ENCODE data around the gene KLHL15.
A peak's percentile ranks its signal among the peaks of the same experiment; 100 is the strongest.
"Not testable (repeated sequence)": the region's sequence is repeated elsewhere in the genome, so short reads cannot be mapped to it uniquely, and the experiment has no call there.

KLHL15 gene

GRCh38 chrX:24027086-24027485, at the start of gene KLHL15:
Gene KLHL15, minus strand, starts transcription at chrX:24027186. Its CDS starts 20,493 bp downstream, at chrX:24006693.
- DNase-seq = no peak

GRCh38 chrX:24069877-24070276, 42.9 kb upstream of the KLHL15 start:
- no peak for DNase-seq

DNA sequence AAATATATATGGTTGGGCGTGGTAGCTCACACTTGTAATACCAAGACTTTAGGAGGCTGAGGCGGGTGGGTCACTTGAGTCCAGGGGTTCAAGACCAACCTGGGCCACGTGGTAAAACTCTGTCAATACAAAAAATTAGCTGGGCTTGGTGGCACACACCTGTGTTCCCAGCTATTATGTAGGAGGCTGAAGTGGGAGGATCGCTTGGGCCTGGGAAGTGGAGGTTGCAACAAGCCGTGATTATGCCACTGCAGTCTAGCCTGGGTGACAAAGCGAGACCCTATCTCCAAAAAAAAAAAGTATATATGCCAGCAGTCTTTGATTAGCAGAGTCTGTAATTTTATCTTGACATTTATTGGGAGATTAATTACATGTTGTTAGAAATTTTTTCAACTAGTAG, 36.5 kb upstream of the KLHL15 start:
- DNase-seq = no peak

GRCh38 chrX:24055043-24055356, 28.0 kb upstream of the KLHL15 start:
- no peak for DNase-seq

DNA sequence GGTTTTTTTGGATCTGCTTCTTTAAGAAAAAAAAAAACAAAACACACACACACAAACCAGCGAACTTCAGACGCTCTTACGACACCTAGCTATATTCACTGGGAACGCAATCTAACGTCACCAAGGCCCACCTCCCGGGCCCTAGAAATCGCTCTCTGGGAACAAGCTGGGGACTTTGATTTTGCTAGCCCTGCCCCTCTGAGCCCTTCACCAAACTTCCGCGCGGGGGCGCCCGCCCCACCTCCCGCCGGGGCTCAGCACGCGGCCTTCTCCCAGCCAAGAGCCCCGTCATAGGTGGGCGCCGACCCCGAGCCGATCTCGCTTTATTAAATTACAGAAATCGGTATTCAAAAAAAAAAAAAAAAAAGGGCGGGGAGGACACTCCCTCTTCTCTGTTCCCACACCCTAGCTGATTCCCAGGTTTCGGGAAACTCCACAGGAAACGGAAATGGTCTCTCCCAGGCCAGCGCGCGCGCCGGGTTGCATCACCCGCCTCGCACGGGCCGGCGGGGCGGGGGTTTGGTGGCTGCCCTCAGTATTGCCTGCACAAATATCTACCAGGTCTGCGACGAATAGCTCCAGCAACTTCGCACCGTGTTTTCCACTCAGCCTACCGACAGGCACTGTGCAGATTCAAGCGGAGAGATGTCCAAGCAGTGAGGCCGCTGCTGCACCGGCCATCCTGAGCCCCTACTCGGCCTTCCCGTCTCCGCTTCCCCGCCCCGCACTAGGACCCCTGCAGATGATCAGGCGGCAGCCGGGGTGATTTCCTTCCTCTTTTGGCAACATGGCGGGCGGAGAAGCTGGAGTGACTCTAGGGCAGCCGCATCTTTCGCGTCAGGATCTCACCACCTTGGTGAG, 27.4 kb upstream of the KLHL15 start, which contains the start of gene EIF2S3:
TSS of gene EIF2S3 (plus strand) at position 775 of the 861 bp plus-strand sequence. CDS start at position 788, 13 bp downstream.
- peak; percentile 85 for DNase-seq

GRCh38 chrX:24050522-24051318, 23.7 kb upstream of the KLHL15 start:
- DNase-seq = not testable (repeated sequence)

DNA sequence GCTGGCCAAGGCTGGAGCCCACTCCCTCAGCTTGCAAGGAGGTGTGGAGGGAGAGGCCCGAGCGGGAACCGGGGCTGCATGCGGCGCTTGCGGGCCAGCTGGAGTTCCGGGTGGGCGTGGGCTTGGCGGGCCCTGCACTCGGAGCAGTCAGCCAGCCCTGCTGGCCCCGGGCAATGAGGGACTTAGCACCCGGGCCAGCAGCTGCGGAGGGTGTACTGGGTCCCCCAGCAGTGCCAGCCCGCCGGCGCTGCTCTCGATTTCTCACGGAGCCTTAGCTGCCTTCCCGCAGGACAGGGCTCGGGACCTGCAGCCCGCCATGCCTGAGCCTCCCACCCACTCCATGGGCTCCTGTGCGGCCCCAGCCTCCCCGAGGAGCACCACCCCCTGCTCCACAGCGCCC, 22.7 kb upstream of the KLHL15 start:
- not testable (repeated sequence) for DNase-seq

- not testable (repeated sequence) for DNase-seq
These were observed 19.1 kb upstream of the KLHL15 start for GRCh38 chrX:24046060-24046459.

DNA sequence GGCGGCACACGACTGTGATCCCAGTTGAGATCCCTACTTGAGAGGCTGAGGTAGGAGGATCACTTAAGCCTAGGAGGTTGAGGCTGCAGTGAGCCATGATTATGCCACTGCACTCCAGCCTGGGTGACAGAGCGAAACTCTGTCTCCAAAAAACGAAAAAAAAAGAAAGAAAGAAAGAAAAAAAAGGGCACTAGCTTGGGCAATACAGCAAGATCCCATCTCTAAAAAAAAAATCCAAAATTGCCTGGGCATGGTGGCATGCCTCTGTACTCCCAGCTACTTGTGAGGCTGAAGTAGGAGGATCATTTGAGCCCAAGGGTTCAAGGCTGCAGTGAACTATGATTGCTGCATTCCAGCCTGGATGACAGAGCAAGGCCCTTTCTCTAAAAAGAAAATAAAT, 10.7 kb upstream of the KLHL15 start:
- no peak for DNase-seq

- DNase-seq = no peak
These were observed 7.5 kb upstream of the KLHL15 start for GRCh38 chrX:24034485-24034884.

DNA sequence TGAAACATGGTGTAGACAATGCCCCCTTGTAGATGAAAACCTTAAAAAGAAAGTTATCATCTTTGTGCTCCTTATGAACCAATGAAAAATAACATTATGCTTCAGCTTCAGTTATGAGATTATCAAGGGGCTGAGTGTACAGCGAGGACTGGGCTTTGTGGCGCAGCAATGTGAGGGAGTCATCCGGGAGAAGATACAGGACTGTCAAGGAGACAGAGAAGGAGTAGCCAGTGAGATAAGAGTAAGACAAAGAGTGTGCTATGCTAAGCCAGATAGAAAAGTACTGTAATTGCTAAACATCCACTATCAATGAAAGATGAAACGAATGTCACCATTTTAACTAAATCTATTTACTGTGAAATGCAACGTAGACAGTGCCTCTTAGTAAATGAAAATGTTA, 3.6 kb upstream of the KLHL15 start:
- DNase-seq = no peak

GRCh38 chrX:24027985-24028384, 999 bp upstream of the KLHL15 start:
- no peak for DNase-seq

- DNase-seq = no peak
These were observed 554 bp downstream of the KLHL15 start for GRCh38 chrX:24026432-24026831.

- peak; percentile 33 for DNase-seq
These were observed 1.1 kb downstream of the KLHL15 start for GRCh38 chrX:24025741-24026403.

DNA sequence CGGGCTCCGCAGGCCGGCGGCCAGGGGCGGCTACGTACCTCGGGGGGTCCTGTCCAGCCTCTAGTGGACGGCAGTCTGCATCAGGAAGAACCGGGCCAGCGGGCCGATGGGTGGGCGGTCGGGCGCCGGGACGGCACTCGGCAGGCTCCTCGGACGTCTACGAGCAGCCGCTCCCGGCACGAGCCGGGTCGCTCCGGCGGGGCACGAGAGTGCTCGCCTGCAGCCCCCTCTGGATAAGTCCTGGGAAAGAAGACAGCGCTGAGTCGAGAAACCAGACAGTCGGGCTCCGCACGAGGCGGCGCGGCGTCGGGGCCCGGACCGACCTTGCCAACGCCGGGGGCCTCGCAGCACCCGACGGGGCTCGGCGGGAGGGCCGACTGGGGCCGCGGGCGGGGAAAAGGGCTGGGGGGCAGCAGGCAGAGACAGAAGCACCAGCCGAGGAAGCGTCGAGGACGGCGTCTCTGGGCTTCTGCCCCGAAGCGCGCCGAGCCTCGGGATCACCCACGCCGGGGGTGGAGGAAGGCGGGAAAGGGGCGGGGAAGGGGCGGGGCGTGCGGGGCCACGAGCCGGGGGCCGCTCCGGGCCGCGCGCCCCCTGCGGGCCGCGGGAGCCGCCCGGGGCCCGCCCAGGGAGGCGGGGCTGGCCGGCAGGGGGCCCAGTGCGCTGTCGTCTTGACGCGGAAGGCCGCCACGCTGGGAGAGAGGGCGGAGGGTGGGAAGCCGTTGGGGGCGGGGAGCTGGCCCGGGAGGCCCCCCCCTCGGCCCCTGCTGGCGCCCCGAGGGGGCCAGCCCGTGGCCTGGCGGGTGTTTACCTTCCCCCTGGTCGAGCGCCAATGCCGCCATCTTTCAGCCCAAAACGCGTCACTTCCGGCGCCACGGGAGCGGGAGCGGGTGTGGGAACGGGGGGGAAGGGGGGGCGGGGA, 1.9 kb downstream of the KLHL15 start:
- DNase-seq = peak; percentile 76

- no peak for DNase-seq
These were observed 2.9 kb downstream of the KLHL15 start for GRCh38 chrX:24023972-24024669.

DNA sequence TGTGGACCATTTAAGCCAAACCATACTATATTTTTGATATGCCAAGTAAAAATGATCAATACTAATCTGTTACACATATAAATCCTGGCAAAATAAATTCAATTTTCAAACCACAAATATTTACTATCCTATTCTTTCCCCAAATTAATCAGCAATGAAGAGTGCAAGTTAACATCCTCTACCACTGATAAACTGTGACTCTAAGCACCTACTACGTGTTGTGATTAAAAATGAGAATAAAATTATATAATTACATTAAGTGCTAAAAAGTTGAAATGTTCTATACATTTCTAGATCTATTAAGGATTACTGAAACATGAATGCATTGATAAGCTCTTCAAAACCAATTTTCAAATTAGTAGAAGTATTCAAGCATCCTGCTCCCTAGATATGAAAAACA, 3.4 kb downstream of the KLHL15 start:
- no peak for DNase-seq

DNA sequence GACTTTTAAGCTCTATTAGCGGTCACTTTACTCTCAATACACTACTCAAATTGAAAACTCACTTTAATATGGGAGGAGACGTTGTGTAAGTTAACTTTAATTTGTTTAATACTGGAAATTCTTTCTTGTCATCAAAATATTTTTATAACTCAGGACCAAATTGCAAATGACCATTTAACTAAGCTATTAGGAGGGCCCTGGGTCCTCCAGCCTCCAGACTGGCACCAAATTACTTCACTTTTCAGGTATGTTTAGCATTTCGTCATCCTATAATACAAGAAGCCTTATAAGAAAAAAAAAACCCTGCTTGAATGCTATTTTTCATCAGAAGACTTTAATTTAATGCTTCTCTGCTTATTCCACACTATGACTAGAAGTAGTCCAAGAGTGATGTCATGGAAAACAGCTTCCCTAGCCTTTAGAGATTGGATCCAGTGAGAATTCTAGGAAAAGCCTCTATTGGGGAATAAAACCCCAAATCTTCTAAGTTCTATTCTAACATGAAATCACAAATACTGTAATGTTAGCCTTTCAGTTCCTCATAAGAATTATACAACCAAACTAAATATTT, 6.6 kb downstream of the KLHL15 start:
- DNase-seq = no peak

- DNase-seq = no peak
These were observed 7.5 kb downstream of the KLHL15 start for GRCh38 chrX:24019448-24019847.

DNA sequence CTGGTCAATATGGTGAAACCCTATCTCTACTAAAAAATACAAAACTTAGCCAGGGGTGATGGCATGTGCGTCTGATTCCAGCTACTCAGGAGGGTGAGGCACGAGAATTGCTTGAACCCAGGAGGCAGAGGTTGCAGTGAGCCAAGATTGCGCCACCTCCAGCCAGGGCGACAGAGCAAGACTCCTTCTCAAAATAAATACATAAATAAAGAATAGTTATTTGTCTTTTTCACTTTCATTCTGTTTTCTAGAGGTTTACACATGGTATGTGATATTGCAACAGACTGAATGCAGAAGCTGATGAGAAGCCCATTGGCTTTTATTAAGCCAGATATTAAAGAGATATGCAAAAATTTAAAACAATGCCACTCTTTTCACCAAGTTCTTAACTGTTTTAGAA, 8.2 kb downstream of the KLHL15 start:
- DNase-seq = no peak

GRCh38 chrX:24017674-24018073, 9.3 kb downstream of the KLHL15 start:
- no peak for DNase-seq

Measured in COR-L47 (cell line).